Small intestine (tissue), 7 donors: ENCODE measurements around the gene CD38. TPM values are rescaled to one million over a fixed set of nuclear protein-coding genes. Genes with fewer than 3 reads are reported as not detected.
"Not testable (repeated sequence)": the region's sequence is repeated elsewhere in the genome, so short reads cannot be mapped to it uniquely, and the experiment has no call there.

Source experiments
- DNase-seq, 2 donors: peaks; one replicate each; pipeline versions ENCODE4 v3.0.0 to v3.0.0-alpha.2; 2013
- FAIRE-seq: peaks from 2 replicates; lab custom pipeline; 2012; peaks lifted over from hg19 to GRCh38; lab: Jason Lieb, UNC
- H3K27ac ChIP-seq, 3 donors: one replicate each; pipeline ENCODE4 v1.5.1; 2013; ENCODE audit warnings: low read length in 2 of 3, mild to moderate bottlenecking in 2 of 3, control low read depth in 1 of 3, inconsistent platforms in 1 of 3, low read depth in 1 of 3, moderate library complexity in 1 of 3
- H3K27me3 ChIP-seq, 3 donors: one replicate each; pipeline ENCODE4 v1.6.1; 2013; ENCODE audit warnings: low read length in 3 of 3, inconsistent platforms in 1 of 3; ENCODE audit not compliant: control insufficient read depth in 3 of 3, insufficient read depth in 3 of 3
- H3K36me3 ChIP-seq, 3 donors: one replicate each; pipeline ENCODE4 v1.6.1; 2013; ENCODE audit warnings: low read length in 3 of 3, inconsistent platforms in 1 of 3, low read depth in 1 of 3, mild to moderate bottlenecking in 1 of 3, moderate library complexity in 1 of 3; ENCODE audit not compliant: control insufficient read depth in 3 of 3, insufficient read depth in 2 of 3
- H3K4me1 ChIP-seq, 3 donors: one replicate each; pipeline ENCODE4 v1.6.1; 2013; ENCODE audit warnings: low read length in 2 of 3, inconsistent platforms in 1 of 3, low read depth in 1 of 3, mild to moderate bottlenecking in 1 of 3, moderate library complexity in 1 of 3; ENCODE audit not compliant: control insufficient read depth in 3 of 3, insufficient read depth in 2 of 3
- H3K4me3 ChIP-seq, 3 donors: one replicate each; pipeline ENCODE4 v1.5.1; 2013; ENCODE audit warnings: low read length in 3 of 3, control low read depth in 1 of 3, inconsistent platforms in 1 of 3, low read depth in 1 of 3, mild to moderate bottlenecking in 1 of 3, moderate library complexity in 1 of 3
- H3K9me3 ChIP-seq, 2 donors: one replicate each; pipeline ENCODE4 v1.6.1; 2013; ENCODE audit warnings: low read depth in 1 of 2, low read length in 1 of 2; ENCODE audit not compliant: control insufficient read depth in 2 of 2, insufficient read depth in 1 of 2
- WGBS, 3 donors: extraction: QIAGEN DNeasy Blood & Tissue Kit; methylation state at CpG; one replicate each; pipeline ENCODE4 v1.1.7; 2013; 5-methylcytosine and 5-hydroxymethylcytosine counted together
- polyA plus RNA-seq, 4 donors: library from polyadenylated mRNA; stranded (reverse) in 3 of 4; unstranded in 1 of 4; fragments of 200-250 nt in 3 of 4; fragments of 120-200 nt in 1 of 4; gene quantifications; one replicate each; pipeline versions ENCODE4 v1.2.1 to v1.2.3, GENCODE V29; 2013
- donor health status: healthy with polysubstance abuse.
- donor health status: control.
- donor health status: control.
- donor health status: Bipolar disorder and iron deficiency.
- donor health status: healthy.

The CD38 gene
- polyA plus RNA-seq, 4 donors: under 0.01 to 2.7 (median 2.1) TPM

DNA sequence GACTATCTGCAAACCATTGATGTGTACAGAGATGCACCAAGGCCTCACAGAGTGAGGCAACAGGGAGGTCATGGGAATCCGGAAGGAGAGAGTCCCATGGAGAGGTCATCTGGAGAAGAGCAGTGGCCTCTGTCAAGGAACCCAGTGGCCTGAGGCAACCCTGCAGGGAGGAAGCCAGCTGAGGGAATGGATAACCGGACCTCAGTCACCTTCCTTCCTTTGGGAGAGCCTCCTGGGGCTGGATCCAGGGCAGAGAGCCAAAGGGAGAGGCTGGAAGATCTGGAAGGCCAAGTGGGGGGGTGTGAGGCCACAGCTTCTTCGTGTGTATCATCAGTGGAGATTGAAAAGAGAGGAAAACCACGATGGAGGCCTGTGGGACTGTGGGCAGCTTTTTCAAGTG, 24.3 kb upstream of the CD38 start:
- no peaks in the 10 kb centered on the region for H3K9me3 ChIP-seq
- no peak for DNase-seq
- no peak for FAIRE-seq
- H3K4me1 ChIP-seq: no peaks in the 10 kb centered on the region
- peaks cover 0 to 2% (median 2%) of the 10 kb centered on the region in 3 donors for H3K36me3 ChIP-seq
- no peak overlapping the region for H3K4me3 ChIP-seq
- WGBS, 3 donors: 45 to 56% (median 55%) methylated on average over 4 of the region's 4 CpGs
- H3K27me3 ChIP-seq: no peaks in the 10 kb centered on the region
- peak overlapping the region in 1 of 3 donors; percentile 29 for H3K27ac ChIP-seq

DNA sequence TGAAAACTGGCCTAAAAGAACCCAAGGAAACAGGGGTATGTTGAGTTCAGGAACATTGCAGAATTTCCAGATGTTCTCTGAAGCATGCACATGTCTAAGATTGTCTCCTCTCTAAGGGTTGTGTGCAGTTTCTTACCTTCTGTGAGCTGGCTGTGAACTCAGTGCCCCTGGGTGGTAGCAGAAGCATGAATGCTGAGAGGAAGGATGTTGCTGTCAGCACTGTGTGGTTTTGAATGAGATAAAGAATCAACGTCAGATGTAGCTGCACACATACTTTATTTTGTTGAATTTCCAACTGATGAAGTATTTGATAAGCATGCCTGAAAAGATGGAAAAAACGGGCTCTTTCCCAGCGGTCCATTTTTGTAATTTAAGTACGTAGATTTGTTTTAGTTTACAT, 23.8 kb upstream of the CD38 start:
- DNase-seq: peak in 1 of 2 donors; percentile 30
- Histone ChIP-seq H3K4me1 (no peaks in the 10 kb centered on the region), H3K9me3 (no peaks in the 10 kb centered on the region), H3K27me3 (no peaks in the 10 kb centered on the region), H3K27ac (peak overlapping the region in 1 of 3 donors; percentile 29), H3K4me3 (no peak overlapping the region), H3K36me3 (peaks cover 0 to 2% (median 2%) of the 10 kb centered on the region in 3 donors)
- FAIRE-seq: no peak
- WGBS, 3 donors: 60 to 74% (median 66%) methylated on average over 4 of the region's 4 CpGs

DNA sequence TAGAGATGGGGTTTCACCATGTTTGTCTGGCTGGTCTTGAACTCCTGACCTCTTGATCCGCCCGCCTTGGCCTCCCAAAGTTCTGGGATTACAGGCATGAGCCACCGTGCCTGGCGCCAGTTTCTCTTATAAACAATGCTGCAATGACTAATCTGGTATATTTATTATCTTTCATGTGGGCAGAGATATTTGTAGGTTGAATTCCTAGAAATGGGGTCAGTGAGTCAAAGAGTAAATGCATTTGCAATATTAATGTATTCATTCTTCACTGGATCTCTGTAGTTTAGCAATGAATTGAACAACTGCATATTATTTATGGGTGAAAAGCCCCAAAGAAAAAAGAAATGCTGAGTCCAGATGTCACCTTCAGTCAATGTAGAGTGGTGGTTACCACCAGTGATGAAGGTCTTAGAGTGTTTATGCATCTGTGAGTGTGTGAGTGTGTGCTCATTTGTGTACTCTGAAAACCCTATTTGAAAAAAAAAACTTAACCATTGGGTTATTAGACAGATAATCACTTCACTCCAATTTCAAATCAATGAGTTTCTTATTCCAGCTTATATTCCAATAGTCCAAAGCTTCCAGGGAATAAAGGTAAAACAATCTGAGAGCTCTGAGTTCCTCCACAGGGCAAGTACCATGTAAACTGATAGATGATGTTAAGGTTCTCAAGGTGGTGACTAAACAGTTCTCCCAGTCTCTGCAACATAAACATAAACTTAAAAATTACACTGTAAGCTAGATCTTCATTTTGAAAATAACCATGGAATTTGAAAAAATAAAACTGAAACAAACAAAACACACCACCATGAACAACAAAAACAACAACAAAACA, 22.6 kb upstream of the CD38 start:
- FAIRE-seq (no peak), DNase-seq (no peak)
- Histone ChIP-seq H3K9me3 (no peaks in the 10 kb centered on the region), H3K27ac (peak overlapping the region in 1 of 3 donors; percentile 74), H3K27me3 (no peaks in the 10 kb centered on the region), H3K4me3 (no peak overlapping the region), H3K36me3 (peaks cover 0 to 2% (median 2%) of the 10 kb centered on the region in 3 donors), H3K4me1 (no peaks in the 10 kb centered on the region)
- WGBS, 3 donors: 66 to 90% (median 74%) methylated on average over 4 of the region's 4 CpGs

DNA sequence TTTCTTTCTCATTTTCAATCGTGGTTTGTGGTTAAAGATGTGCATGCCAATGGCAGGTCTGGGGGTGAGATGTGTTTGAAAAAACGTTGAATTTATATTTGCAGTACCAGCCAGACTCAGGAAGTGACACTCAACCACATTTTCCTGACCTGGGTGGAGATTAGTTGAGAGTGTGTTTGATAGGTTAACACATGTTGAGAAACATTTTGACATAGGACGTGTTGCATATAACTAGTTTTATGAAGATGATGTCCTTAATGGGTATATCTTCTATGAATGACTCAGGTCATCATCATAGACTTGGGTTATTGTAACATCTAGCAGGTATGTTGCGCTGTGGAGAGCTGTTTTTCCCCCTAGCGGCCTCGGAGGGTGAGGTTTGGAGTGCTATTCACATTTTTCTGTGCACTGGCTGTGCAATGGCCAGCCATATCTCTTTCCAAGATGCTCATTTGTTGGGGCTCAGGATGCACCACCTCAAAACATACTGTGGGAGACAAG, 21.7 kb upstream of the CD38 start:
- FAIRE-seq (no peak), DNase-seq (peak in 1 of 2 donors; percentile 63)
- Histone ChIP-seq H3K9me3 (no peaks in the 10 kb centered on the region), H3K36me3 (peaks cover 0 to 2% (median 2%) of the 10 kb centered on the region in 3 donors), H3K27me3 (no peaks in the 10 kb centered on the region), H3K4me3 (no peak overlapping the region), H3K27ac (peak overlapping the region in 1 of 3 donors; percentile 74), H3K4me1 (no peaks in the 10 kb centered on the region)
- 50 to 66% (median 64%) methylated on average over 6 of the region's 6 CpGs for WGBS, 3 donors

DNA sequence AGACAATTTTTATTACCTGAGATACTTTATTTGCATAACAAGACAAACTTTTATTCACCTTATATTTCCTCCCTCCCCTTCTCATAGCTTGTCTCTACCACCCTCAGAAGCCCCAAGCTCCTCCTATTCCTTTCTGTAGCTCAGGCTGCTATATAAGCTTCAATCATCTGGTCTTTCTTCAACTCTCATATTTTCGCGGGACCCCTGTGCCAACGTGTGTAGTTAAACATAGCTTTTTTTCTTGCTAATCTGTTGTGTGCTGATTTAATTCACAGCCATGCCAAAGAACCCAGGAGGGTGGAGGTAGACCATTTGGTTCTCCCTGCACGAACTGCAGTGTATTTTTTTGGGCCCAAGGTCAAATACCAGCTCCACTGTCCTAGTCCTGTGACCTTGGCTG, 21.1 kb upstream of the CD38 start:
- no peak for DNase-seq

DNA sequence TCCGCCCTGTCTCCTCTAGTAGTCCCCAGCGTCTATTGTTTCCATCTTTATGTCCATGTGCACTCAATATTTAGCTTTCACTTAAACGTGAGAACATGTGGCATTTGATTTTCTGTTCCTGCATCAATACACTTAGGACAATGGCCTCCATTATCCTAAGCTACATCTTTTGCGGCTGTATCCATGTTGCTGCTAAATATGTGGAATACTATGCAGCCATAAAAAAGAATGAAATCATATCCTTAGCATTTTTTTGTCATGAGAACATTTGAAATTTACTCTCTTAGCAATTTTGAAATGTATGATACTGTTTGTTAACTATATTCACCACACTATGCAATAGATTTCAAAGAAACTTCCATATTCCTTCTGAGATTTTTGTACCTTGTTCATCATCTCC, 19.8 kb upstream of the CD38 start:
- H3K27ac ChIP-seq: no peak overlapping the region
- DNase-seq: no peak
- no peaks in the 10 kb centered on the region for H3K4me1 ChIP-seq
- H3K36me3 ChIP-seq: no peaks in the 10 kb centered on the region
- no peaks in the 10 kb centered on the region for H3K9me3 ChIP-seq
- 91 to 92% (median 91%) methylated on average over 4 of the region's 4 CpGs for WGBS, 3 donors
- H3K27me3 ChIP-seq: no peaks in the 10 kb centered on the region
- FAIRE-seq: no peak
- no peak overlapping the region for H3K4me3 ChIP-seq

More for the DNA sequence above, 21.1 kb upstream of the CD38 start:
- Histone ChIP-seq H3K27ac (no peak overlapping the region), H3K9me3 (no peaks in the 10 kb centered on the region), H3K36me3 (peaks cover 0 to 2% (median 2%) of the 10 kb centered on the region in 3 donors), H3K4me3 (no peak overlapping the region), H3K4me1 (no peaks in the 10 kb centered on the region), H3K27me3 (no peaks in the 10 kb centered on the region)
- no peak for FAIRE-seq
- WGBS, 3 donors: 55 to 62% (median 56%) methylated on average over 4 of the region's 4 CpGs

DNA sequence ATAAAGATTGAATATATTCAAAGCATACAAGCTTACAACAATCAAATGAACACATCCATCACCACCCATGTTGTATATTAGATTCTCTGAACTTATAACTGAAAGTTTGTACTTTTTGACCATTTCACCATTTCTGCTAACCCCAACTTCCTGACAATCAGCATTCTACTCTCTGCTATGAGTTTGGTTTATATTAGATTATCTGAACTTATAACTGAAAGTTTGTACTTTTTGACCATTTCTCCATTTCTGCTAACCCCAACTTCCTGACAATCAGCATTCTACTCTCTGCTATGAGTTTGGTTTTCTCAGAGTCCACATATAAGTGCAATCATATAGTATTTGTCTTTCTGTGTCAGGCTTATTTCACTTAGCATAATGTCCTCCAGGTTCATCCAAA, 15.7 kb upstream of the CD38 start:
- not testable (repeated sequence) for FAIRE-seq, H3K27ac ChIP-seq, H3K9me3 ChIP-seq, H3K4me3 ChIP-seq, DNase-seq, H3K36me3 ChIP-seq, H3K4me1 ChIP-seq, H3K27me3 ChIP-seq

DNA sequence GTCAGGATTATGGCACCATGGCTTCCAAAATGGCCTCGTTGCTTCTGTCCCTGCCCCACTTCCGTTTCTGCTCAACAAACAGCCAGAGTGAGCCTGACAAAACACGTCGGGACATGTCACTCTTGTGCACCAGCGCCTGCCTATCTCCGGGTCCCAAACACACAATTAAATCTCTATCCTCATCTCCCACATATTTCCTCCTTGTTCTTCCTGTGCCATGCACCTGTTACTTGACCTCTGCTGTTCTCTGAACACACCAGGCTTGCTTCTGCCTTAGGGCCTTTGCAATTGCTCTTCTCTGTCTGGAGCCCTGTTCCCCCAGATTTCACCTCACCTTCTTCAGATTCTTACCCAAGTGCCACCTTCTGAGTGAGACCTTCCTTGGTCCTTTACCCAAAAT, 12.7 kb upstream of the CD38 start:
- FAIRE-seq (no peak), DNase-seq (no peak)
- Histone ChIP-seq H3K4me3 (no peak overlapping the region), H3K27ac (peak overlapping the region in 1 of 3 donors; percentile 38), H3K9me3 (no peaks in the 10 kb centered on the region), H3K27me3 (no peaks in the 10 kb centered on the region), H3K4me1 (no peaks in the 10 kb centered on the region), H3K36me3 (no peaks in the 10 kb centered on the region)
- 52 to 85% (median 65%) methylated on average over 6 of the region's 6 CpGs for WGBS, 3 donors
